RWPE2 (cell line): ENCODE results near the gene ACTL6B.

Experiments used
- ATAC-seq: fragments of 200-7000 bp; cut with Tn5 transposase; 3 replicates; pipeline ENCODE4 v1.9.1; 2021; ENCODE audit warnings: low read depth
- DNase-seq: peaks from one replicate; pipeline ENCODE4 v3.0.0-alpha.2; 2020; ENCODE audit warnings: low spot score
- H3K27ac ChIP-seq: fragments of 450-650 bp; 2 replicates; pipeline ENCODE4 v1.5.1; 2017; ENCODE audit warnings: mild to moderate bottlenecking; ENCODE audit not compliant: poor library complexity, severe bottlenecking
- H3K27me3 ChIP-seq: fragments of 250-450 bp; sonication (Bioruptor Pico); 2 replicates; pipeline ENCODE4 v1.5.1; 2021; ENCODE audit warnings: mild to moderate bottlenecking, moderate library complexity; ENCODE audit not compliant: insufficient read depth, poor library complexity, severe bottlenecking
- H3K36me3 ChIP-seq: fragments of 250-450 bp; sonication (Bioruptor Pico); 2 replicates; pipeline ENCODE4 v1.5.1; 2020; ENCODE audit warnings: low read depth, mild to moderate bottlenecking, moderate library complexity
- H3K4me1 ChIP-seq: fragments of 250-450 bp; sonication (Bioruptor Pico); 2 replicates; pipeline ENCODE4 v1.5.1; 2021; ENCODE audit warnings: mild to moderate bottlenecking, moderate library complexity; ENCODE audit not compliant: insufficient read depth, poor library complexity, severe bottlenecking
- H3K4me3 ChIP-seq: fragments of 250-450 bp; sonication (Bioruptor Pico); 2 replicates; pipeline ENCODE4 v1.5.1; 2021; ENCODE audit warnings: mild to moderate bottlenecking, moderate library complexity; ENCODE audit not compliant: severe bottlenecking
- H3K9me3 ChIP-seq: fragments of 250-450 bp; sonication (Bioruptor Pico); 2 replicates; pipeline ENCODE4 v1.5.1; 2021; ENCODE audit warnings: mild to moderate bottlenecking, moderate library complexity; ENCODE audit not compliant: severe bottlenecking
- CTCF ChIP-seq: fragments of 450-650 bp; IDR thresholded peaks from one replicate; pipeline ENCODE4 v1.5.1; 2017; ENCODE audit warnings: mild to moderate bottlenecking, moderate library complexity; ENCODE audit not compliant: poor library complexity, severe bottlenecking

Gene ACTL6B

DNA sequence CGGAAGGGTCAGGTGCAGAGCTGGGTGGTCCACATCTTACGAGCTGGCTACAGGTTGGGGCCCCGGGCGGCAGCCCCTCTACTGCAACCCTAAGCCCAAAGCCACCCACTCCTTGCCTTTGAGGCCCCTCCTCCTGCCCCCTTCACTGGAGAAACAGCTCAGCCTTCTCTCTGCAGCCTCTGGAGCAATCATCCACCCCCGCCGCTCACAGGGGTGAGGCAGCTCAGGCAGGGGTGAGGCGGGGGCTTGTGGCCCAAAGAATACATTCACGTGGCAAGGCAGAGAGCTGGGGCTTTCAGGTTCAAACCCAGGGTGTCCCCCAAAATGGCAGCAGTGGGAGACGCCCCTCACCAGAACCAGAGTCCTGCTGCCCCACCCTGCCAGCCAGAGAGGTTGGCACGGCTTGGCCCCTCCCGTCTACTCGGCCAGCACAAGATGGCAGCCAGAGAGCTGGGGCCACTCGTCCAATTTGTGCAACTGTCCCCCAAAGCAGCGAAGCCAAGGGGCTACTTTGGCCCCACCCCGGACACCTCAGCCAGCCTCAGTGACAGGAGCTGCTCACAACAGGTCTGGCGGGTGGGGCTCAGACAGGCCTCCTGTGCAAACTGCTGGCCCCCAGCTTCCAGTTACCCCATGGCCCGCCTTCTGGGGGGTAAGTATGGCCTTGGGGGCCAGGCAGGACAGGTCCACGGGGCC lies 24.5 kb upstream of the ACTL6B start:
- H3K27ac ChIP-seq, result no peak overlapping the region
- no peak for ATAC-seq
- no peak for TF ChIP-seq CTCF
- no peak for DNase-seq
- no peaks in the 10 kb centered on the region for H3K27me3 ChIP-seq
- H3K9me3 ChIP-seq, result no peaks in the 10 kb centered on the region
- H3K36me3 ChIP-seq, result peaks cover 86% of the 10 kb centered on the region
- no peak overlapping the region for H3K4me3 ChIP-seq
- H3K4me1 ChIP-seq, result no peaks in the 10 kb centered on the region

- peak overlapping the region; percentile 6 for H3K27ac ChIP-seq
- no peaks in the 10 kb centered on the region for H3K9me3 ChIP-seq
- H3K4me3 ChIP-seq, result no peak overlapping the region
- no peak for TF ChIP-seq CTCF
- H3K4me1 ChIP-seq, result no peaks in the 10 kb centered on the region
- no peaks in the 10 kb centered on the region for H3K27me3 ChIP-seq
- peak; percentile 9; the same call in 1 of the 3 replicates for ATAC-seq
- peaks cover 79% of the 10 kb centered on the region for H3K36me3 ChIP-seq
- no peak for DNase-seq
Measured at GRCh38 chr7:100679927-100680575, 23.8 kb upstream of the ACTL6B start.

GRCh38 chr7:100679129-100679926 lies 23.1 kb upstream of the ACTL6B start:
- peaks cover 72% of the 10 kb centered on the region for H3K36me3 ChIP-seq
- TF ChIP-seq CTCF, result no peak
- H3K27me3 ChIP-seq, result no peaks in the 10 kb centered on the region
- H3K4me1 ChIP-seq, result no peaks in the 10 kb centered on the region
- no peaks in the 10 kb centered on the region for H3K9me3 ChIP-seq
- no peak overlapping the region for H3K4me3 ChIP-seq
- peak overlapping the region; percentile 6 for H3K27ac ChIP-seq
- no peak for ATAC-seq
- no peak for DNase-seq

DNA sequence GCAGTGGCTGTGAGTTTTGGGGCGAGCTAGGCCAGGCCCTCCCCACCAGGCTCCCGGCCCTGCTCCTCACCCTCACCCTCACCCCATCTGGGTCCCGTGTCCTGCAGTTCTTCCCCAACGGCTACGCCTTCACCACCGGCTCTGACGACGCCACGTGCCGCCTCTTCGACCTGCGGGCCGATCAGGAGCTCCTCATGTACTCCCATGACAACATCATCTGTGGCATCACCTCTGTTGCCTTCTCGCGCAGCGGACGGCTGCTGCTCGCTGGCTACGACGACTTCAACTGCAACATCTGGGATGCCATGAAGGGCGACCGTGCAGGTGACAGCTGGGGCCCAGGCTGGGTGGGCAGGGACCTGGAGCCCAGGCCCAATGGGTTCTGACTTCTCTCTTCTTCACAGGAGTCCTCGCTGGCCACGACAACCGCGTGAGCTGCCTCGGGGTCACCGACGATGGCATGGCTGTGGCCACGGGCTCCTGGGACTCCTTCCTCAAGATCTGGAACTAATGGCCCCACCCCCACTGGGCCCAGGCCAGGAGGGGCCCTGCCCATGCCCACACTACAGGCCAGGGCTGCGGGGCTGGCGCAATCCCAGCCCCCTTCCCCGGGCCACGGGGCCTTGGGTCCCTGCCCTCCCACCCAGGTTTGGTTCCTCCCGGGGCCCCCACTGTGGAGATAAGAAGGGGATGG lies 22.2 kb upstream of the ACTL6B start:
- no peaks in the 10 kb centered on the region for H3K9me3 ChIP-seq
- H3K4me1 ChIP-seq, result no peaks in the 10 kb centered on the region
- no peak for DNase-seq
- peak overlapping the region; percentile 6 for H3K27ac ChIP-seq
- no peaks in the 10 kb centered on the region for H3K27me3 ChIP-seq
- no peak for TF ChIP-seq CTCF
- ATAC-seq, result no peak
- no peak overlapping the region for H3K4me3 ChIP-seq
- H3K36me3 ChIP-seq, result peaks cover 63% of the 10 kb centered on the region
